MM.1S (cell line): ENCODE results near the gene SLC18B1.

ENCODE experiments used
- CTCF ChIP-seq: fragments of 300-600 bp; sonication (generic); IDR thresholded peaks from 2 replicates; pipeline ENCODE4 v1.5.1; 2016; ENCODE audit warnings: antibody characterized with exemption, low read length, mixed read lengths
- EZH2 ChIP-seq: fragments of 300-600 bp; sonication (generic); optimal IDR thresholded peaks from 2 replicates; pipeline ENCODE3; 2017; ENCODE audit warnings: low read depth, mild to moderate bottlenecking, antibody characterized with exemption, low read length, mixed read lengths
- EZH2phosphoT487 ChIP-seq: fragments of 300-600 bp; sonication (generic); IDR thresholded peaks from 2 replicates; pipeline ENCODE4 v1.6.1; 2018; ENCODE audit warnings: antibody characterized with exemption, low read length

- no peak for TF ChIP-seq EZH2phosphoT487
- TF ChIP-seq CTCF: no peak
- TF ChIP-seq EZH2: no peak
These were observed 8.0 kb downstream of the SLC18B1 start for GRCh38 chr6:132790450-132790849.
